Stimulated activated CD4-positive, alpha-beta T cell treated with anti-CD3 and anti-CD28 coated beads, Interleukin-2, amount 100 ng/mL, for 48 hours (primary cell): ENCODE results near the gene APBB2.
A peak's percentile ranks its signal among the peaks of the same experiment; 100 is the strongest.

ENCODE experiments used
- DNase-seq, 2 donors: peaks; one replicate each; pipeline ENCODE4 v3.0.0-alpha.2; 2020

Gene APBB2

GRCh38 chr4:40881096-40881495, 333.2 kb downstream of the APBB2 start:
- DNase-seq: no peak

- no peak for DNase-seq
Measured at GRCh38 chr4:40878548-40879055, 335.7 kb downstream of the APBB2 start.

- DNase-seq: no peak
Measured at GRCh38 chr4:40877081-40877480, 337.3 kb downstream of the APBB2 start.

- DNase-seq: no peak
Measured at GRCh38 chr4:40875507-40876150, 338.7 kb downstream of the APBB2 start.

GRCh38 chr4:40874901-40875300, 339.4 kb downstream of the APBB2 start:
- DNase-seq: no peak

- no peak for DNase-seq
Measured at GRCh38 chr4:40874331-40874730, 340.0 kb downstream of the APBB2 start.

GRCh38 chr4:40871695-40872250, 342.6 kb downstream of the APBB2 start:
- DNase-seq: no peak

GRCh38 chr4:40870150-40870549, 344.2 kb downstream of the APBB2 start:
- no peak for DNase-seq

GRCh38 chr4:40865696-40866095, 348.6 kb downstream of the APBB2 start:
- no peak for DNase-seq

- no peak for DNase-seq
Measured at GRCh38 chr4:40864531-40864930, 349.8 kb downstream of the APBB2 start.

- DNase-seq: no peak
Measured at GRCh38 chr4:40858962-40859361, 355.4 kb downstream of the APBB2 start.

GRCh38 chr4:40857956-40858355, 356.4 kb downstream of the APBB2 start:
- DNase-seq: no peak

GRCh38 chr4:40856840-40857362, 357.4 kb downstream of the APBB2 start:
- DNase-seq: peak; percentile 39 to 52

GRCh38 chr4:40856277-40856839, 358.0 kb downstream of the APBB2 start:
- no peak for DNase-seq

GRCh38 chr4:40850496-40850895, 363.8 kb downstream of the APBB2 start:
- DNase-seq: no peak

- no peak for DNase-seq
Measured at GRCh38 chr4:40848940-40849339, 365.4 kb downstream of the APBB2 start.

- DNase-seq: no peak
Measured at GRCh38 chr4:40848251-40848650, 366.1 kb downstream of the APBB2 start.

- DNase-seq: no peak
Measured at GRCh38 chr4:40846532-40846931, 367.8 kb downstream of the APBB2 start.

GRCh38 chr4:40845154-40845835, 369.0 kb downstream of the APBB2 start:
- DNase-seq: no peak

GRCh38 chr4:40844261-40844660, 370.1 kb downstream of the APBB2 start:
- DNase-seq: no peak

- DNase-seq: peak in 1 of 2 donors; percentile 19
Measured at GRCh38 chr4:40843696-40844095, 370.6 kb downstream of the APBB2 start.

GRCh38 chr4:40842725-40843423, 371.5 kb downstream of the APBB2 start:
- DNase-seq: no peak

GRCh38 chr4:40842318-40842717, 372.0 kb downstream of the APBB2 start:
- DNase-seq: no peak
